Epithelial cell of esophagus (primary cell): ENCODE measurements around the gene SOX11.

Source experiments
- DNase-seq: peaks from one replicate; pipeline ENCODE4 v3.0.0; 2010; ENCODE audit warnings: low read depth
- H3K4me3 ChIP-seq: 2 replicates; pipeline ENCODE4 v1.5.1; 2011; ENCODE audit warnings: mild to moderate bottlenecking, low read length, control low read depth
- CTCF ChIP-seq: IDR thresholded peaks from 2 replicates; pipeline ENCODE4 v1.5.1; 2011; ENCODE audit warnings: low read depth, mild to moderate bottlenecking, low read length, control low read depth, inconsistent platforms; ENCODE audit not compliant: insufficient read depth; ENCODE audit errors: missing control alignments

The SOX11 gene

GRCh38 chr2:5705490-5705889, 13.3 kb downstream of the SOX11 start:
- H3K4me3 ChIP-seq, result no peak overlapping the region
- DNase-seq, result no peak
- no peak for TF ChIP-seq CTCF

GRCh38 chr2:5706717-5707455, 14.7 kb downstream of the SOX11 start:
- no peak for TF ChIP-seq CTCF
- H3K4me3 ChIP-seq, result no peak overlapping the region
- DNase-seq, result no peak

- H3K4me3 ChIP-seq, result no peak overlapping the region
- TF ChIP-seq CTCF, result no peak
Measured at GRCh38 chr2:5710615-5711014, 18.4 kb downstream of the SOX11 start.

GRCh38 chr2:5713101-5713500, 20.9 kb downstream of the SOX11 start:
- peak; percentile 31 for DNase-seq
- H3K4me3 ChIP-seq, result no peak overlapping the region
- no peak for TF ChIP-seq CTCF

More at GRCh38 chr2:5710615-5711014, 18.4 kb downstream of the SOX11 start:
- DNase-seq, result no peak

GRCh38 chr2:5719629-5720334, 27.6 kb downstream of the SOX11 start:
- DNase-seq, result no peak
- no peak overlapping the region for H3K4me3 ChIP-seq
- TF ChIP-seq CTCF, result no peak

GRCh38 chr2:5720426-5720825, 28.2 kb downstream of the SOX11 start:
- H3K4me3 ChIP-seq, result no peak overlapping the region
- DNase-seq, result peak; percentile 7
- no peak for TF ChIP-seq CTCF
